CD4-positive, alpha-beta T cell (primary cell): ENCODE data around the gene TMEM208. TPM values are rescaled to one million over a fixed set of nuclear protein-coding genes. Genes with fewer than 3 reads are reported as not detected.
A peak's percentile ranks its signal among the peaks of the same experiment; 100 is the strongest.

ENCODE experiments used
- ATAC-seq: fragments of 200-7000 bp; cut with Tn5 transposase; one replicate; pipeline ENCODE4 v1.10.0; 2022; ENCODE audit warnings: mild to moderate bottlenecking; ENCODE audit not compliant: poor library complexity
- CTCF ChIA-PET: fragments of 350-600 bp; sonication (Branson Sonifier 250); formaldehyde crosslinking; loops from one replicate; lab custom pipeline; 2021; ENCODE audit warnings: antibody characterized with exemption, inconsistent platforms; lab: Charles Lee
- POLR2A ChIA-PET: fragments of 350-600 bp; sonication (Branson Sonifier 250); formaldehyde crosslinking; loops from one replicate; lab custom pipeline; 2021; ENCODE audit warnings: antibody characterized with exemption, inconsistent platforms; lab: Charles Lee
- DNase-seq, 14 experiments: peaks; one replicate each; pipeline ENCODE4 v3.0.0-alpha.2; 2013 to 2020; ENCODE audit warnings: mixed read lengths in 2 of 14
- H3K27ac ChIP-seq, 2 donors: one replicate each; pipeline versions ENCODE4 v1.5.1 to v1.7.0; 2013; ENCODE audit warnings: low read length in 2 of 2, low read depth in 1 of 2, mild to moderate bottlenecking in 1 of 2
- H3K27me3 ChIP-seq, 2 experiments: 1 replicate in 1 of 2; 2 replicates in 1 of 2; pipeline versions ENCODE4 v1.6.1 to v1.7.0; 2013; ENCODE audit warnings: low read length in 2 of 2, control low read depth in 1 of 2, mild to moderate bottlenecking in 1 of 2, moderate library complexity in 1 of 2; ENCODE audit not compliant: insufficient read depth in 2 of 2, control insufficient read depth in 1 of 2
- H3K36me3 ChIP-seq: one replicate; pipeline ENCODE4 v1.6.1; 2013; ENCODE audit warnings: low read length, control low read depth; ENCODE audit not compliant: insufficient read depth
- H3K4me1 ChIP-seq: one replicate; pipeline ENCODE4 v1.6.1; 2013; ENCODE audit warnings: low read length, control low read depth; ENCODE audit not compliant: insufficient read depth
- H3K4me3 ChIP-seq: one replicate; pipeline ENCODE4 v1.5.1; 2013; ENCODE audit warnings: mild to moderate bottlenecking, low read length, moderate library complexity
- H3K9me3 ChIP-seq, 2 experiments: 1 replicate in 1 of 2; 2 replicates in 1 of 2; pipeline versions ENCODE4 v1.6.1 to v1.7.0; 2013; ENCODE audit warnings: low read length in 2 of 2, mild to moderate bottlenecking in 2 of 2, control low read depth in 1 of 2, moderate library complexity in 1 of 2; ENCODE audit not compliant: control insufficient read depth in 1 of 2, insufficient read depth in 1 of 2
- H3K27ac Mint-ChIP-seq: one replicate; pipeline ENCODE4 v1.8.0; 2020; ENCODE audit warnings: mixed read lengths
- H3K27me3 Mint-ChIP-seq: one replicate; pipeline ENCODE4 v1.8.0; 2021; ENCODE audit warnings: mixed read lengths
- H3K36me3 Mint-ChIP-seq: one replicate; pipeline ENCODE4 v1.8.0; 2021; ENCODE audit warnings: low read depth, mixed read lengths
- H3K4me1 Mint-ChIP-seq: one replicate; pipeline ENCODE4 v1.8.0; 2021; ENCODE audit warnings: low read depth, mixed read lengths
- H3K4me3 Mint-ChIP-seq: one replicate; pipeline ENCODE4 v1.8.0; 2020; ENCODE audit warnings: mild to moderate bottlenecking, mixed read lengths
- H3K9me3 Mint-ChIP-seq: one replicate; pipeline ENCODE4 v1.8.0; 2020; ENCODE audit warnings: mixed read lengths
- CTCF ChIP-seq: fragments of 200-600 bp; IDR thresholded peaks from one replicate; pipeline ENCODE4 v1.8.0; 2022; ENCODE audit warnings: antibody characterized with exemption, mild to moderate bottlenecking
- intact Hi-C, 2 experiments: fragments of 100-400 bp; cut with DNase I in 1 of 2; cut with micrococcal nuclease in 1 of 2; formaldehyde crosslinking; loops; one replicate each; pipeline versions ENCODE4 v1.15.1 to v1.9.0; 2023 to 2025; cut with DNase I, micrococcal nuclease
- total RNA-seq, 174 experiments: library from RNA in 2 of 174; stranded (reverse) in 2 of 174; gene quantifications; one replicate each; pipeline ENCODE4 v1.2.3 and lab custom pipeline; 2021 to 2026

Gene TMEM208
- total RNA-seq, 2 experiments from 2014 or later = 35.8 to 37.6 TPM

DNA sequence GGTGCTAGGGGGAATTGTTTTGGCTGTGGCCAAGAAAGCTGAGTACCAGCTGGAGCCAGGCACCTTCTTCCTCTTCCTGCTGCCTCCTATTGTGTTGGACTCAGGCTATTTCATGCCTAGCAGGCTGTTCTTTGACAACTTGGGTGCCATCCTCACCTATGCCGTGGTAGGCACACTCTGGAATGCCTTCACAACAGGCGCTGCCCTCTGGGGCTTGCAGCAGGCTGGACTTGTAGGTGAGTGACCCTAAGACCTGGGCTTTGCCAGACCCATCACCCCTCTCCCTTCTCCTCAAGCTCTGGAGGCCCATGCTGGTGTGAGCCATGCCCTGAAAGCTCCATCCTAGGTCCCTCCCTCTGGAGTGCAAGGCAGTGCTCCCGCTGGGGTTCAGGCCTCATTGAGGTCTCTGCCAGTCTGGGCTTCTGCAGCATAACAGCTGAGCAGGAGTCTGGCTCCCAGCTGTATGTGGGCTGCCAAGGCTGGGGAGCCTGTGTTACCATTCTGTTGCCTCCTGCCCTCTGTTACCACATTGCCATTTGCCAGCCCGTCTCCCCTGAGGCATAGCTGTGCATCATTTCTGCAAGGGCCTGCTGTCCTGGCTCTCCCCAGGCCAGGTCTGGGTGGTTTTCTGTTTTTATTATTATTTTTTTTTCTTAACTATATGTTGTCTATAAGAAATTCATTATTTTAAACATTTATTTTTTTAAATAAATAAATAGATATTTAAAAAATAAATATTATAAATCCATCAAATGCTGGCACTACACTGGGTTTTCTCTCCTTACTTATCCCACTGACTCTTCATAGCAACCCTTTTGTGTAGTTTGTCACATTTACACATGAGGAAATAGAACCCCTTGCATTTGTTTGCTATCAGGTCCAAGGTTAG lies 25.9 kb downstream of the TMEM208 start:
- Mint-ChIP-seq H3K9me3 (no peaks in the 10 kb centered on the region), H3K36me3 (no peaks in the 10 kb centered on the region), H3K27ac (no peak overlapping the region), H3K4me3 (no peak overlapping the region), H3K27me3 (peaks cover 21% of the 10 kb centered on the region), H3K4me1 (peaks cover 18% of the 10 kb centered on the region)
- intact Hi-C loops = no loop called here
- TF ChIP-seq CTCF = no peak
- Histone ChIP-seq H3K9me3 (no peaks in the 10 kb centered on the region), H3K4me1 (peaks cover 22% of the 10 kb centered on the region), H3K27ac (no peak overlapping the region), H3K27me3 (peaks cover 6 to 7% of the 10 kb centered on the region in 2 experiments), H3K4me3 (no peak overlapping the region), H3K36me3 (no peaks in the 10 kb centered on the region)
- CTCF ChIA-PET = interaction anchor here (0.6 kb wide), 1 partner anchor 159 kb away, joined by 7 read pairs; no protein-coding TSS in a partner anchor
- DNase-seq (peak in 1 of 14 experiments; percentile 6), ATAC-seq (no peak)
- POLR2A ChIA-PET = interaction anchor here (0.6 kb wide), 1 partner anchor 95 kb away, joined by 5 read pairs; no protein-coding TSS in a partner anchor

GRCh38 chr16:67254801-67255552 lies 28.0 kb downstream of the TMEM208 start:
- Mint-ChIP-seq H3K36me3 (no peaks in the 10 kb centered on the region), H3K27me3 (peaks cover 24% of the 10 kb centered on the region), H3K9me3 (no peaks in the 10 kb centered on the region), H3K4me1 (peaks cover 4% of the 10 kb centered on the region), H3K27ac (no peak overlapping the region), H3K4me3 (no peak overlapping the region)
- intact Hi-C loops = no loop called here
- H3K4me1 ChIP-seq = peaks cover 1% of the 10 kb centered on the region
- CTCF ChIA-PET = no interaction called here
- DNase-seq (peak in 1 of 14 experiments; percentile 6), ATAC-seq (no peak)
- H3K9me3 ChIP-seq = no peaks in the 10 kb centered on the region
- H3K36me3 ChIP-seq = no peaks in the 10 kb centered on the region
- TF ChIP-seq CTCF = no peak
- POLR2A ChIA-PET = no interaction called here
- H3K27me3 ChIP-seq = peaks cover 5 to 7% of the 10 kb centered on the region in 2 experiments
- no peak overlapping the region for H3K4me3 ChIP-seq
- H3K27ac ChIP-seq = no peak overlapping the region

DNA sequence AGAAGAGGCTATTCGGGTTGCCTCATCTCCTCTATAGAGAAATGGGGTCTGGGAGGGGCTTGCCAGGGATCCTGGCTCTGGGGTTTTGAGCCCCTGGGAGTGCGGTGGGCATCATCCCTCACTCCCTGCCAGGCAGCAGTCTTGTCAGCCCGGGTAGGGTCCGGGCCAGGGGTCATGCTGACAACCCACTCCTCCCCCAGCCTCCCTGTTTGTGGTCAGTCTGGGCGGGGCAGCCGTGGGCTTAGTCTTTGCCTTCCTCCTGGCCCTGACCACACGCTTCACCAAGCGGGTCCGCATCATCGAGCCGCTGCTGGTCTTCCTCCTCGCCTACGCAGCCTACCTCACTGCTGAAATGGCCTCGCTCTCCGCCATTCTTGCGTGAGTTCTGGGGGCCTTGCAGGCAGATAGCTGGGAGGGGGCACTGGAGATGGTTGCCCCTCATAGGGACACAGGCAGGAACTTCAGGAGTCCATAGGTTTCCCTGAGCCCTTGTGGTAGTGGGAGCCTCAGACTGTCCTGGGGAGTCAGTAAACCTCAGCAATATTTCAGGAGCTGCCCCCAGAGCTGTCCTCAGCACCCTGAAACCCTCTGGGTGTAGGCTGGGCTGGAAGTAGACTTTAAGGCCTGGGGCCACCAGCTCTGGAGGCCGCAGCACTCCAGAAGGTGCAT lies 28.8 kb downstream of the TMEM208 start:
- no peaks in the 10 kb centered on the region for H3K4me1 Mint-ChIP-seq
- intact Hi-C loops = no loop called here
- Histone ChIP-seq H3K4me3 (no peak overlapping the region), H3K27me3 (peaks cover 0 to 7% of the 10 kb centered on the region in 2 experiments), H3K27ac (no peak overlapping the region), H3K9me3 (no peaks in the 10 kb centered on the region), H3K4me1 (no peaks in the 10 kb centered on the region), H3K36me3 (no peaks in the 10 kb centered on the region)
- TF ChIP-seq CTCF = no peak
- no peak overlapping the region for H3K4me3 Mint-ChIP-seq
- no peaks in the 10 kb centered on the region for H3K9me3 Mint-ChIP-seq
- POLR2A ChIA-PET = no interaction called here
- peaks cover 21% of the 10 kb centered on the region for H3K27me3 Mint-ChIP-seq
- H3K36me3 Mint-ChIP-seq = no peaks in the 10 kb centered on the region
- peak in 1 of 14 experiments; percentile 15 for DNase-seq
- CTCF ChIA-PET = no interaction called here
- ATAC-seq = no peak
- no peak overlapping the region for H3K27ac Mint-ChIP-seq
